Muscle of back (tissue), 11 donors: ENCODE results near the gene GPR158. TPM values are rescaled to one million over a fixed set of nuclear protein-coding genes. Genes with fewer than 3 reads are reported as not detected.

Experiments used
- DNase-seq, 3 donors: peaks; one replicate each; pipeline versions ENCODE4 v3.0.0 to v3.0.0-alpha.2; 2013
- polyA plus RNA-seq, 10 donors: library from polyadenylated mRNA; unstranded; fragments of 120-200 nt; gene quantifications; one replicate each; pipeline ENCODE4 v1.2.1, GENCODE V29; 2013; ENCODE audit not compliant: insufficient read length in 10 of 10

GPR158 gene
- polyA plus RNA-seq, 10 donors = 0.04 to 0.36 (median 0.12) TPM; not detected in 1

DNA sequence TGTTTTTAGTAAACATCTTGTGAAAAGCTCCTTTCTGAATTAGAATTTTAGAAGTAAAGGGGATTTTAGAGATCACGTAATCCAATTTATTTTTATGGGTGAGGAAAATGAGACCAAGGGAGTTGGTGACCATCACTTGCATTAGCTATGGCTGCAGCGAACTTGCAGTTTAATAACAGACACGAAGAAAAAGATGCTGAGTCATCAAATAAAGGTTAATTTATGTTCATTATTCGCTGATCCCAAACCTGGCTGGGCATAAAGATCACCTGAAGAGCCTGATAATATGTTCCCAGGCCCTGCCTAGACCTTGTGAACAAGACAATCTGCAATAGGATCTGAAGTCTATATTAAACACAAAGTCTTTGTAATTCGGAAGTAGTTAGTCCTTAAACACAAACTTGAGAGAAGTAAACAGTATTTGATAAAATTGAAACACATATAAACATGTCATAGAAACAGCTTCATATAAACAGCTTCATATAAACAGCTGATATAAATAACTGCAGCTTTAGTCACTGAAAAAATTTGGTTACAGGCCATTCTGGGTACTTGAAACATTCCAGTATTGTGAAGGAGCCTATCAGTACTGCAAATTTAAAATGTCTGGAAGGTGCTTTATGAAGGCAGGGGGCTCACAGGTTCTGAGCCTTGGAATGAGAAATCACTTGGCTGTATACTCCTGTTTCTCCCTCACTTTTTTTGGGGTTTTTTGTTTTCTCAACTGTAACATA lies 16.5 kb downstream of the GPR158 start:
- no peak for DNase-seq

DNA sequence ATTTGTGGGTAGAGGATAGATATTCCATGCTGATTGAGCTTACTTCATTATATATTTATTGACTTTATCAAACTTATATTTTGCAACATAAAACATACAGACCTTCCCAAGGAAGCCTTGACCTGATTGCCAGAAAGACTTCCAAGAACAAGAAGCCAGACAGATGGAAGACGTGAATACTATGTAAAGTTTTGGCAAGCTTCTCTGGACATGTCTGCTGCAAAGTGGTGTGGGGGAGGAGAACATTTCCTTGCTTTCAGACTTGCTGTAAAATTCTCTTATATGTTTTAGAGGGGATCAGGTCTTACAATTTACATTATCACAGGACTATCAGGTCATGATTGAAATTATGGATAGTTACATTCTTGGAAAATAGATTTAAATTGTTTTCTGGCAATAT lies 23.4 kb downstream of the GPR158 start:
- no peak for DNase-seq

DNA sequence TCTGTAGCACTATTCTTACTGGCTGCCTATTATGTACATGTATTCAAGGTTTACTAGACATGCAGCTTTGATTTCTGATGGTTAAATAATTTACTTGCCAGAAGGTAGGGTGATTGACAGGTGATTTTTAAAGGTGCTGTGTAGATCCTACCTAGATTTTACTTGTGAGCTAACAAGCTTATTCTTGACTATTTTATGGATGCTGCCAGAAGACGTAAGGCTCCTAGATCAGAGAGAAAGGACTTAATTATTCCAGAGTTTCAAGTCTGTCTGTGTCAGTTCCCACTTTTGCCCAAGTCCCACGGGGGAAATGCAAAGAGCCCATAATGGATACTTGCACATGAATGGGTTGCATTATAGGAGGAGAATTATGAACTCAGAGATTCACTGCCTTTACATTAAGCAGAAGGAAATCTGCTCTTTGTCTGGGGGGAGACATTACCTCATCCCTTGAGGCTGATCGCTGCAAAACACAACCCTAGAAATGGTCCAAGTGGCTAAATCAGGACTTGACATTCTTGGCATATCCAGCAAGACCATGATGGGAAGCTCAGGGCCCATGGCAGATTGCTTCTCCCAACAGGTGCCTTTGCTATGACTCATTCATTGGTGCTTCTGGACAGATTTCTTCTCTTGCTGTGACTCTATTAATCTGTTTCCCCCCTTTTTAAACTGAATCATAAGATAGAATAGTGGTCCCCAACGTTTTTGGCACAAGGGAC lies 32.1 kb downstream of the GPR158 start:
- no peak for DNase-seq

DNA sequence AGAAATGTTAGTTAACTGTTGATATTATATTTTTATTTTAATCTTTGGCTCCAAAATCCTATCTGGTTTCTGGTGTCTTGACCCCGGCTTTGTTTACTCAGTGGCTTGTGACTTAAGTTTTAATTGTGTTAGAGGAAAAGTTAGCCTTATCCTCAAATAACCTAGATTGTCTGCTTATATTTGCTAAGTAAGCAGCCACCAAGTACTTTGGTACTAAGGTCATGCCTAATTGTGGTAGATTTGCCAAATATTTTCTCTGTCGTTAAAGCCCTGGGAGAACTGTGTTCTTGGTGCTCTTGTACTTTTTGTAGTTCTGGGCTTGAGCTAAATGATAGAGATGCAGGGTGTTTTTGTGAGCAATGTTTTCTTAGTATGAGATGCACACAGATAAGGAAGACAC lies 34.8 kb downstream of the GPR158 start:
- DNase-seq = no peak

DNA sequence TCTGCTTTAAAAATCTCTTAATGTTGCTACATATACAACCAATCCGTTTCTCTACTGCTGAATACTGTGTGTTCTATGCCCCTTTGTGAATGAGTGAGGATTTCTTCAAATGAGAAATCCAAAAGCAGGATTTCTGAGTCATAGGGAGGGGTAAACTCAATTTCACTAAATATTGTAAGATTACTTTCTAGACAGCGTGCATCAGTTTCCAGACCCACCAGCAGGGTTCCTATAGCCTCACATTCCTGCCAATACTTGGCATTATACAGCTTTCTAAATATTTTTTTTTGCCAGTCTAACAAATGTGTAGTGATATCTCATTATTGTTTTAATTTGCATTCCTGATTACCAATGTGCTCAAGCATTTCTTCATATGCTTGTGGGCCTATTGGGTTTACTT lies 35.5 kb downstream of the GPR158 start:
- DNase-seq = no peak

DNA sequence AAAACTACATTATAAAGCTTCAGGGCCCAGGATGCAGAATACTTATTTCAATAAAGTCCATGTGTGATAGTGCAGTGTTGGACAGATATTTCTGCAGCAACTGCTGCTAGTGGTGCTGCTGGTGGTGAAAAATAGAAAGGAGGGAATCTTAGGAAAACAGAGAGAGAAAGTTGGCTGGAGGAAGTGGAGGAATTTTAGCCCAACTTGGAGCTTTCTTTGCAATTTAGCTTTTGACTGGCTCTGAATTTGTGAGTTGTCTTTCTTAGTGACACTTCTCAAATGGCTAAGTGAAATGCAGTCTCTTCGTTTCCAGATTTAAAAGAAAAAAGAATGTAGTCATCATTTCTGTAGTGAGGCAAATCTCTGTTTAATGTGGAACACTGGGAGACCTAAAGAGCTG lies 45.4 kb downstream of the GPR158 start:
- no peak for DNase-seq

DNA sequence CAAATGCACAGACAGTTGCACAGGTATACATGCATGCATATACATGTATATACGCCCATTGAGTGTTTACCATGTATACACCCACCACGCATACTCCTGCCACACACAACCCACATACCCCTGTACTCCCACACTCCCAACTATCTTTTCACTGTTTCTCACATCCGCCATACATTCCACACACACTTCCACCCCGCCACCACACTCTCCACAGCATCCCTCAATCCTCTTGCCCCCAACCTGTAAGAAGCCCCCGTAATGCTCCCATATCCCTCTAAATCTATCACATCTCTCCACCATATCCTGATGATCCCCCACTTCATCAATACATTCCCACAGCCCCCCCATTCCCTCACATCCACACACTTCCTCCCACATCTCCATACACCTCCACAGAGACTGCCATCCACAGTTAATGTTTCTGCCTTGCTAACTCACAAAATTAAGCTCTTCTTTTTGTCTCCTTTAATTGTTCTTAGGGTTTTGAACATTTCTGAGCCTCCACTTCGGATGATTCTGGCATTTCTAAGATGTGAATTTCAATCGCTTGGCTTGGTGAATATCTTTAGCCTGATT lies 47.4 kb downstream of the GPR158 start:
- DNase-seq = no peak

DNA sequence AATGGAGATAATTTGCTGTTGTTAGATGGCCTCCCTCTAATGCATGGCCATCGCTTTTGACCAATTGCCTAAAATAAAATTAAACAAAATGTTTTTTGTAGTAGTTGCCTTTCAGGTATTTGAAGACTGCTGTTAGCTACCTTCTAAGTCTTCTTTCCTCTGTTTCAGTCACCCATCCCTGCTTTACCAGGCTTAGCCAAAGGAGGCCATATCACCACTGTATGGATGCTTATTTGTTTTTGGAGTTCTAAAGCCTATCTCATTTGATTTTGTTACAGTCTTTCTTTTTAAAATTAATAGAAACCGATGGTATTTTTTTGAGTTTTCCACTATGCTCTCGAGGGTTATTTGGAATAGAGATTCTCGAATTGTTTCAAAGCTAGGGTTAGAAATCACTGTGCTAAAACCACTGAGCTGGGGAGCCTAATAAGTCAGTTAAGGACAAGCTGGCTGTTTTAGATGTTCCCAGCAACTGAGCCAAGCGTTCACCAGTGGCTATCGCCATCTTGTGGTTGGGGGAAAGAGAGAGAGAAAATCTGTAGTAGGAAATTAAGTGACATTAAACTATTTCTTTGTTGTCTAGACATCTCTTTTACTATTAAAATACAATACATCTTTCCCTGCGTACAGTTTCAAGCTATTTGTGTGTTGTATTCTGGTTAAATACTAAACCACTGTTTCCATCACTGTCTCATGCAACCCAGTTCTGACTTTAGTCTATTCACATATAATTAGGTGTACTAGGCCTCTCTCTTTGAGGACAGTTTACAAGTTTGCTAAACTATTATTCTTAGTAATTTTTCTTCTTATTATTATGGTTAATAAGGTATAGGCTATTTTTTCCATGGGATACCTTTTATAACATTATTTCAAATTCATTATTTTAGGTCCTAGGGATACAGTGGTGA lies 52.2 kb downstream of the GPR158 start:
- DNase-seq = peak; percentile 1 to 16 (median 8)

DNA sequence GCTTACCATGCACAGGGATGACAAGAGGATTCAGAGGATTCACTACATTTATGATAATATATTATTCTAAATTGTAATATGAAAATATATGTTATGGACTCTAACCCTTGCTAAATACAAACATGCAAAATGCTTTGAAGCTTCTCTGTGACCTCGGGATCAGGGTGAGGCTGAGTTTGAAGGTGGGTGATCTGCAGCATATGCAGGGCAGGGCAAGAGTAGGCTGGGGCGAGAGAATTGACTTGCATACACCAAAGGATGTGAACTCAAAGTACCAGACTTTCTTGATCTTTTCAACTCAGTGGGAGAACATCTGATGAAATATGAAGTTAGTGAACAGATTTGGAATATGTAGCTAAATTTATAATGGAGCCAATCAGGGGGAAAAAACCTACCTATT lies 57.0 kb downstream of the GPR158 start:
- no peak for DNase-seq

DNA sequence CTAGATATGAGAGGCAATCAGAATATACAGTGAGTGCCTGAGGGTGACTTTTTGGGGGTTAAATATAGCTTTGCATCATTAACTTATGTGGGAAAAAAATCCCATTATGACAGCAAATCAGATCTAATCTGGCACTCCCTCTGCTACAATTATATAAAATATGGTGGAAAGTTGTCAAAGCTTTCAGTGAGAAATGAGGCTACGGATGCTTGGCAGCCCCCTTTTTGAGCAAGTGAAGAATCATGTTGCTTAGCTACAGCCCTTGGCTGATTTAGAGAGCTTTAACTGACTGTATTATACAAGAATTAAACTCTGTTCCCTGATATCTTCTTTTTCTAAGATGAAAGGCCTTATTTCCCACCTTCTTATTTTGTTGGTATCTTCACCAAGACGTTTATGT lies 57.4 kb downstream of the GPR158 start:
- DNase-seq = no peak

DNA sequence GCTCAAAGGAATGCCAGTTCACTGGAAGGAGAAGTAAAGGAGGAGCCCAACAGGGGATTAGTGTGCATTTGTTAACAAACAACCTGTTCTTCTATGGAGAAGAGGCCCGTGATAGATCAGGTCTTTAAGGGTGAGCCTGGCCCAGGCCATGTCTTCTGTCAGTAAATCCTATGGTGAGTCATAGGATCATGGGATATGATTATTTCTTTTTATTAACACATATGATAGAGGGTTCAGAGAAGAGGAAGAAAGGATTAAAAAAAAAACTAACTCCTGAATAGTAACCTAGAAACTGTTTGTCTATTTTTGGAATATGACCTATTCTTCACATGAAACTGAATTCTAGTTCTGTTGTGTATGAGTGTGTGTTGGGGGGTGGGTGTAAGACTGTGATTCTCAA lies 70.4 kb downstream of the GPR158 start:
- no peak for DNase-seq

DNA sequence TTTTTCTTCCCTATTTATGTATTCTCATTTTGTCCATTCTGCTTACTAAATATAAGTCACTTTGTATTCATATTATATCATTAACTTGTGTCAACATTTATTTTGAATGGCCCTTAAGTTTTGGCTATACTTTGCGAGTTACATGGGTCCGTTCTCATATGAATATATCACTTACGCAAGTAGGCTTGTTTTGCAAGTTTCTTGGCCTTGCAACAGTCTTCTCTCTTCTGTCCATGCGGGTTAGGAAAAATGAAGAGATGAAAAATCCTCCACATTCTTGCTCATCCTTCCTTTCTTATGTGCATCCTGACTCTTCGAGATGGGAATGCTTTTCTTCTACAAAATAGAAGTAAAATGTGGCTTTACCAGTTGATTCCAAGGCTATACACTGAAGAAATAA lies 82.8 kb downstream of the GPR158 start:
- DNase-seq = no peak

DNA sequence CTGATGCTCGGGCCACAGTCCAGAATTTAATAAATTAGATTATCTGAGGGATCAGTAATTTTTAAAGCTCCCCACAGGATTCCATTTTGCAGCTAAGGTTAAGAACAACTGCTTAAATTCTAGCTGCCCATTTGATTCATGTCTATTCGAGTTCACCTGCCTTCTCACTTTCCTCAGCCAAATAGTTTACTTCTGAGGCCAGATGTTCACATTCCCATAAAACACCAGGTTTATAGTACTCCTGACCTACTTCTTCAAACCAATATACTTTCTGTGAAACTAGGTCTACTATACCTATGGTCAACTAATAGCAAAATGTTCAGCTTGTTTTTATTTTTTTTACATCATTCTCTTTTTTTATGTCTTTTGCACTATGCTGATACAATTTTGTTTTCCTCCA lies 86.3 kb downstream of the GPR158 start:
- DNase-seq = no peak

DNA sequence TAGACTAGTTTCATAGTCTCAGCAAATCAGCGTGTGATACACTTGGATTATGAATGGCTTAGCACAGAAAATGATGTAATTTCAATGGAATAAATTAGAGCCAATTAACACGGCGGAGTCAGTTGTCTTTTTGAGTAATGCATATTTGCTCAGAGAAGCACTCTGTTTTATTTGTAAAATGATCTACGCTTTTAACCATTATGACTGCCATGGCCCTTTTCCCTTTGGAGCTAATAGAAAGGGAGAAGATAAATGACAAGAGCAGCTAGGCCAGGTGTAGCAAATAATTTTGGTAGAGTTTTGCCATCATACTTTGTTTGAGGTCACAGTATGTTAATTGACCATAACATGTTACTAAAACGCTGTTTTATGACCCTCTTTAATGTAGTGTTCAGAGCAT lies 86.8 kb downstream of the GPR158 start:
- no peak for DNase-seq

DNA sequence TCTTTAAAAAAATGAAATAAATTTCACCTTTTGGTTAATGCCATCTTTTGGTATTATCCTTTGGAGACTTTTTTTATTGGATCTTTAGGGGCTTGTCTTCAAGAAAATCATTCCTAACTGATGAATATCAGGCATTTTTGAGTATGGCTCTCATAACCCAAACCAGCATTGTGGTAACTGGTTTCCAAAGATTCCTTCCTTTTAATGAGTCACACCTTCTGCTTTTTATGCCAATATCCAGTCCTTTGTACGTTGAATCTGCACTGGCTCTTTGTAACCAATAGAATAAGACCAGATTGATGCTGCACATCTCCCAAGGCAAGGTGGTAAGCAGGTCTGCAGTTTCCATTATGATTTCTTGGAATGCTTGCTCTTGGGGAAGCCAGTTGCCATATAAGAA lies 89.1 kb downstream of the GPR158 start:
- DNase-seq = no peak

DNA sequence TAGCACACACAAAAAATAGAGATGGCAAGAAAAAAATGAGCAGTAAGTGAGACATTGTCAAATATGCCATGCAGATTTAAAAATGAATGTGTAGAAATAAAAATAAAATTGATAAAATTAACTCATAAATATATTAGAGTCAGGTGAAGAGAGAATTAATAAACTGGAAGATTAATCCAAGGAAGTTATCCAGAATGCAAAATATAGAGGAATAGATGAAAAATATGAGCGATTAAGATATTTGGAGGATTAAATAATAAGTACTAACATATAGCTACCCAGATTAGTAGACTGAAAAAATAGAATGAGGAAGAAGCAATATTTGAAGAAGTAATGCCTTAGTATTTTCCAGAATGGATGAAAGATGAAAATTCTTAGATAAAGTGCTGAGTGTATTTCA lies 103.4 kb downstream of the GPR158 start:
- DNase-seq = no peak

DNA sequence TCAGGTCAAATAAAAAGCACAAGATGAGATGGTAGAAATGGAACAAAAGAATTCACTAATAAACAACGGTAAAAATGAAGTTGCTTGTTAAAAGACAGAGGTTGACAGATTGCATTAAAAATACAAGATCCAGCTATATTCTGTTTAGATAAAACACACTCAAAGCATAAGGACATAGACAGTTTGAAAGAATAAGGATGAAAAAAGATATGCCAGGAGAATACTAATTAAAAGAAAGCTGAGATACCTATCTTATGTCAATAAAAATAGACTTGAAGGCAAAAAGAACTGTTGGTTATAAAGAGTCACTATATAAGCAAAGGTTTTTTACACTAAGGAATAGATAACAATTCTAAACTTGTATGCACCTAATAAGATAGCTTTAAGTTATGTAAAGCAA lies 105.3 kb downstream of the GPR158 start:
- DNase-seq = no peak

DNA sequence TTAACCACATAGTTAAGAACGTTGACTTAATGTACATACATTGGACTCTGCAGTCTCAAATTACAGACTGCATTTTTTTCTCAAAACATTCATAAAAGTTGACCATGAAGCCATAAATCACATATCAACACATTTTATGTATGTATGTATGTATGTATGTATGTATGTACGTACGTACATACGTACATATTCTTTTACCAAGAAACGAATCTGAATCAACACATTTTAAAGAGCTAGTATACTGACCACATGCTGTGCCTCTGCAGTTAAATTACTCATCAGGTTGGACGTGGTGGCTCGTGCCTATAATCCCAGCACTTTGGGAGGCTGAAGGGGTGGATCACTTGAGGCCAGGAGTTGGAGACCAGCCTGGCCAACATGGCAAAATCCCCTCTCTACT lies 105.8 kb downstream of the GPR158 start:
- DNase-seq = no peak

DNA sequence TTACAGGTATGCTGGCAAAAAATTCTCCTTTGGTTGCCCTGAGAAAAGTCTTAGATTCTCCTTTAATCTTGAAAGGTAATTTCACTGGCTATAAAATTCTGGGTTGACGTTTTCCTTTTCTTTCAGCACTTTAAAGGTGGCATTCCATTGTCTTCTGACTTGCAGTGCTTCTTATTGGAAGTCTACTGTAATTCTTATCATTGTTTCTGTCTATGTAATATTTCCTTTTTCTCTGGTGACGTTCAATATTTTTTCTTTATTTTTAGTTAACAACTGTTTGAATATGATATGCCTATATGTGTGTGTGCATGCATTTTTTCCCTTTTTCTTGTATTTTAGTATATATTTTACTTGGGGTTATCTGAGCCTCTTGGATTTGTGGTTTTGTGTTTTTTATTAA lies 111.0 kb downstream of the GPR158 start:
- no peak for DNase-seq

DNA sequence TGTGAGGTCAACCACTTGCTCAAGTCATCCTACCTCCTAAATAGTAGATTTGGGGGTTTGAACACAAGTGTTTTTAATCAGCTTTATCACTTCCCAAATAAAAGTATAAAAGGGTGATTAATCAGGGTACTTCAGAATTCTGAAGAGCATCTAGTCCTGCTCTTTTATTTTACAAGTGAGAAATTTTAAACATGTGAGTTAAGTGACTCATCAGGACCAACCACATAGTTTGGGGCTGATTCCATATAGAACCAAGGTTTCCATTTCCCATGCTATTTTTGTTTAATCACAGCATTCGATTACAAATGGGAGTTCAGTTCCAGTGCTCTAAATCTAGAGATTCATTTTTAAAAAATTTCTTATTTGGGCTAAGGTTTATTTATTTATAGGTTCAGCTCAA lies 113.4 kb downstream of the GPR158 start:
- peak in 1 of 3 donors; percentile 2 for DNase-seq

DNA sequence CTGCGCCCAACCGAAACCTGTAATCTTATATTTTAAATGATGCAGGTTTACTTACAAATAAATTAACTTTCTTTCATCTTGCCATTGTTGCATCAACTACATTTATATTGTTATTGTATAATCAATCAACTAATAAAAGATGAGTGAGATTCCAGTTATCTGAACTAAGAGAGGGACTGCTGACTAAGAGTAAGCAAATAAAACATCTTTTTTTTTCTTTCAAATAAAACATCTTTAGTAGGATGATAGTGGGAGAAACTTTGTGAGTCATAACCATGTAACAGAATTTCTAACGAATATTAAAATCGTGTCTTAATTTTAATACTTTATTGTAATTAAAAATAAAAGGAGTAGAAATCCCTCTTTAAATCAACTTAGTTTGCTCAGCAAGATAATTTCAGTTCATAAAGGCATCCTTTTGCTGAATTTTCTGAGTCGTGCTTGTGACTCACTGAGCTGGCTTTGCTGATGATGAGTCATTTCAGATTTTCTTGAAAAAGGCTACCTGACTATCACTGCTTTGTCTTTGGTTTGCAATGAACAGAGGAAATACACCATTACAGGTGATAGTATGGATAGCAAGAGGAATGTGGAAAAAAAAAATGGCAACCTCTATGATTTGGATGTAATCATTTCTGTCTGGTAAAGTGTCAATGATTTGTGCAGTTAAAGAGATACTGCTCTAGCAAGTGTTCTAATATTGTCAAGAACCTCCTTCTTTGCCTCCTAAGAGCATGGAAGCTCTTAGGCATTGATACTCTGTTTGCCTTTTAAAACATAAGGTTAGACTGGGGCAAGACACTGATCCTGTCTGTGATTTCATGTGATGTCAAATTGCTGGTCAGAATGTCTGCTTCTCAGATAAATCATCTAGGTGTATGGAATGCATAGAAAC lies 119.5 kb downstream of the GPR158 start:
- no peak for DNase-seq
